ENCODE results near the gene CCNE1. TPM values are rescaled to one million over a fixed set of nuclear protein-coding genes. Genes with fewer than 3 reads are reported as not detected.

CCNE1 gene
- total RNA-seq, 1 experiment from 2014 or later: 26.4 TPM

- 0 out of 2 replicates have a peak, but pooled peaks have one; percentile 25 for ATAC-seq
- intact Hi-C loops (cut with micrococcal nuclease; ENCODE audit: unreplicated experiment): no loop called here
These were observed 48.7 kb downstream of the CCNE1 start for GRCh38 chr19:29860492-29860891.

GRCh38 chr19:29861574-29861973 lies 49.8 kb downstream of the CCNE1 start:
- Histone ChIP-seq H3K4me3 (ENCODE audit: low read depth in 2 of 2, low read length in 2 of 2) (no peak overlapping the region), H3K27me3 (ENCODE audit: control insufficient read depth, insufficient read depth, low read length) (peaks cover 7% of the 10 kb centered on the region), H3K4me1 (ENCODE audit: control insufficient read depth, insufficient read depth, low read length) (0 out of 2 replicates have a peak, but pooled peaks cover 5% of the 10 kb centered on the region), H3K36me3 (ENCODE audit: control insufficient read depth, insufficient read depth, low read length) (no peaks in the 10 kb centered on the region), H3K9me3 (ENCODE audit: control insufficient read depth, insufficient read depth, low read depth, low read length) (0 out of 2 replicates have a peak, but pooled peaks cover under 1% of the 10 kb centered on the region), H3K27ac (ENCODE audit: low read length) (no peak overlapping the region)
- ATAC-seq (no peak), DNase-seq (ENCODE audit: low read depth, low spot score) (no peak)
- BruUV-seq (replicated peaks): no TSS peak
- ChIA-PET CTCF (interaction anchor here (0.7 to 1.1 kb wide), 2 partner anchors 131 to 1526 kb away, joined by 3 to 7 read pairs; no protein-coding TSS in a partner anchor), POLR2A (no interaction called here)
- intact Hi-C loops (cut with micrococcal nuclease; ENCODE audit: unreplicated experiment) (no loop called here), in situ Hi-C loops (cut with HindIII; ENCODE audit: low pct_unique_long_range_greater_than_20kb, low sequenced_read_pairs) (no loop called here)
- TF ChIP-seq POLR2AphosphoS5 (IDR thresholded peaks at IDR 0.05; ENCODE audit: low read depth, low read length) (no peak), REST (IDR thresholded peaks at IDR 0.05; ENCODE audit: insufficient read depth in 1 of 2, low read depth in 2 of 2, low read length in 1 of 2) (no peak), CTCF (IDR thresholded peaks at IDR 0.05) (no peak), TCF7L2 (IDR thresholded peaks at IDR 0.05; ENCODE audit: low read depth, low read length) (no peak), SIN3A (IDR thresholded peaks at IDR 0.05; ENCODE audit: borderline replicate concordance, insufficient read depth, low read depth, low read length) (no peak)

More at GRCh38 chr19:29860492-29860891, 48.7 kb downstream of the CCNE1 start:
- Histone ChIP-seq H3K4me1 (ENCODE audit: control insufficient read depth, insufficient read depth, low read length) (0 out of 2 replicates have a peak, but pooled peaks cover 5% of the 10 kb centered on the region), H3K4me3 (ENCODE audit: low read depth in 2 of 2, low read length in 2 of 2) (no peak overlapping the region), H3K27ac (ENCODE audit: low read length) (no peak overlapping the region), H3K27me3 (ENCODE audit: control insufficient read depth, insufficient read depth, low read length) (peaks cover 7% of the 10 kb centered on the region), H3K9me3 (ENCODE audit: control insufficient read depth, insufficient read depth, low read depth, low read length) (no peaks in the 10 kb centered on the region), H3K36me3 (ENCODE audit: control insufficient read depth, insufficient read depth, low read length) (no peaks in the 10 kb centered on the region)
- TF ChIP-seq CTCF (IDR thresholded peaks at IDR 0.05) (no peak), SIN3A (IDR thresholded peaks at IDR 0.05; ENCODE audit: borderline replicate concordance, insufficient read depth, low read depth, low read length) (no peak), TCF7L2 (IDR thresholded peaks at IDR 0.05; ENCODE audit: low read depth, low read length) (no peak), POLR2AphosphoS5 (IDR thresholded peaks at IDR 0.05; ENCODE audit: low read depth, low read length) (no peak)
- BruUV-seq (replicated peaks): no TSS peak
- no peak for DNase-seq (ENCODE audit: low read depth, low spot score)
- ChIA-PET CTCF (interaction anchor here (0.6 to 1.1 kb wide), 4 partner anchors 82 to 179 kb away, joined by 3 to 5 read pairs (median 4); partner anchors contain the start of gene URI1), POLR2A (no interaction called here)
- in situ Hi-C loops (cut with HindIII; ENCODE audit: low pct_unique_long_range_greater_than_20kb, low sequenced_read_pairs): no loop called here
